GM21367 (cell line): ENCODE data around the gene CIBAR2.
"Not testable (repeated sequence)": the region's sequence is repeated elsewhere in the genome, so short reads cannot be mapped to it uniquely, and the experiment has no call there.

Experiments
- ATAC-seq: cut with Tn5 transposase; IDR thresholded peaks from one replicate; pipeline ENCODE4 v1.9.1; 2021; ENCODE audit not compliant: unreplicated experiment

Gene CIBAR2

DNA sequence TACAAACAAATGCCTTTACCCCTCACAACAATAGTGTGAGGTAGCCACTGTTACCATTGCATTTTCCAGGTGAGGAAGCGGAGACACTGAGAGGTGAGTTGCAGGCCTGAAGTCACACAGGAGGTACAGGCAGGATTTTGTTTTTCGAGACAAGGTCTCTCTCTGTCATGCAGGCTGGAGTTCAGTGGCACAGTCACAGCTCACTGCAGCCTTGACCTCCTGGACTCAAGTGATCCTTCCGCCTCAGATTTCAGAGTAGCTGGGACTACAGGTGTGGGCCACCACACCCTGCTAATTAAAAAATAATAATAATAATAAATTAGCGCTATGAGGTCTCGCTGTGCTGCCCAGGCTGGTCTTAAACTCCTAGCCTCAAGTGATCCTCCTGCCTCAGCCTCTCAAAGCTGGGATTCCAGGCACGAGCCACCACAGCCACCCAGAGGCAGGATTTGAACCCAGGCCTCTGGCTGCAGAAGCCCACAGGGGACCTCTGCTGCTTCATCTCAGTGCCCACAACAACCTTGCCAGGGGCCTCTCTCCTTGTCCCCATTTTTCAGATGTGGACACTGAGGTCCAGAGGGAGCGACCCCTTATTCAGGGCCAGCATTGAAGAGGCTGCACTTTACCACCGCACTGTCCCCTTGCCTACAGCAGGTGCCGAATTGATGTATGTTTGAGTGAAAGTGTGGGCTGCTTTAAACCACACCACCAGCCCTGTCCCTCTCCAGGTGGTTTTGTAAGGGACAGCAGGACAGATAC, 16.0 kb upstream of the CIBAR2 start:
- ATAC-seq = no peak

DNA sequence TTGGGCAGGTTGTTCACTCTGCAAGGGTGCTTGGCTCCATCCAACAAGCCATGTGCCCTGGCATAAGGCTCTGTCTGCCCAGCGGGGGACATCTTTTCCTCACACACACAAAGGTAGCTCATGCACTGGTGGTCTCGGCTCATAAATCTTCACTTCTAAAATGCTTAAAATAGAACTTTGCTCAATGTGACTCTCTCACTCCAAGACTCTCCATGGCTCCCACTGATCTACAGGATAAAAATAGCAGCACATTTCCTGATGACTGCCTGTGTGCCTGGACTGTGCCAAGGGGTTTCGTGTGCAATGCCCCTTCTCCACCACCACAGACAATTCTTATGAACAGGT, 15.1 kb upstream of the CIBAR2 start:
- no peak for ATAC-seq

DNA sequence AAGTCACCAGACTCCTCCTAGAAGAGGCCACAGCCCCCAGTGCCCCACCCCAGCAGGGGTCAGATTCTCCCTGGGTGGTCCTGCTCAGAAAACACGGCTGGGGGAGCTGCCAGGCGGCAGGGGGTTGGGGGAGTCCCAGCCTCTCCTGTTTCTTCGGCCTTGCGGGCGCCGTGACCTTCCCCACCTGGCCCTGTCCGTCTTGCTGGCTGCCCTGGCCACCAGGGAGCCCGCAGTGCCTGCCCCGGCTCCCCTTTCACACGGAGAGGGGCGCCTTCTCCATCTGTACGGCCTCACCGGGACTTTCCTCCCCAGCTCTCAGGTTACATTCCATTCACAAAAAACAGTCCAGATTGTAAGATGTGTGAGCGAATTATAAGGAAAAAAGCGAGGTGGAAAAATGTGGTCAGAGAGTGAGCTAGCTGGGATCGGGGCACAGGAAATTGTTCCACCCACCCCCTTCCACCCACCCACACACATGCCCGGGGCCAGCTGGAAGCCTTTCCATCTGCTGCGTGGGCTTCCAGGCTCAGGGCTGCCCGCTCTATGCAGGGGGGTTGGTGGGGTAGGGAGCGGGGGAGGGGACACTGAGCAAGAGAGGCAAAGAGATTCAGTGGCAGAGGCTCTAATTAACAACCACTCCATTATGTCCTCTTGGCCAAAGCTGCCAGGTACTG, 14.6 kb upstream of the CIBAR2 start:
- no peak for ATAC-seq

DNA sequence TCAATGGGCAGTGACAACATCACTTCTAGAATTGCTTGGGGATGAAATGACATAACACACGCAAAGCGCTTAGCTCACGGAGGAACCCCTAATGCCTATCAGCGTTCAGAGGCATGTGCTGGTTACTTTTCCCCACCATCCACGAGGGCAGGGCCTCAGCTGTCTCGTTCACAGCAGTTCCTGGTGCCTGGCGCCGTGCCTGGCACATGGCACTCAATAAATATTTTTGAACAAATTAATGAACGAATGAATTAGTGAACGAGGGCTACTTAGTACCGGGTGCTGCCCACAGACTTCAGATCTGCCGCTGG, 14.1 kb upstream of the CIBAR2 start:
- no peak for ATAC-seq

DNA sequence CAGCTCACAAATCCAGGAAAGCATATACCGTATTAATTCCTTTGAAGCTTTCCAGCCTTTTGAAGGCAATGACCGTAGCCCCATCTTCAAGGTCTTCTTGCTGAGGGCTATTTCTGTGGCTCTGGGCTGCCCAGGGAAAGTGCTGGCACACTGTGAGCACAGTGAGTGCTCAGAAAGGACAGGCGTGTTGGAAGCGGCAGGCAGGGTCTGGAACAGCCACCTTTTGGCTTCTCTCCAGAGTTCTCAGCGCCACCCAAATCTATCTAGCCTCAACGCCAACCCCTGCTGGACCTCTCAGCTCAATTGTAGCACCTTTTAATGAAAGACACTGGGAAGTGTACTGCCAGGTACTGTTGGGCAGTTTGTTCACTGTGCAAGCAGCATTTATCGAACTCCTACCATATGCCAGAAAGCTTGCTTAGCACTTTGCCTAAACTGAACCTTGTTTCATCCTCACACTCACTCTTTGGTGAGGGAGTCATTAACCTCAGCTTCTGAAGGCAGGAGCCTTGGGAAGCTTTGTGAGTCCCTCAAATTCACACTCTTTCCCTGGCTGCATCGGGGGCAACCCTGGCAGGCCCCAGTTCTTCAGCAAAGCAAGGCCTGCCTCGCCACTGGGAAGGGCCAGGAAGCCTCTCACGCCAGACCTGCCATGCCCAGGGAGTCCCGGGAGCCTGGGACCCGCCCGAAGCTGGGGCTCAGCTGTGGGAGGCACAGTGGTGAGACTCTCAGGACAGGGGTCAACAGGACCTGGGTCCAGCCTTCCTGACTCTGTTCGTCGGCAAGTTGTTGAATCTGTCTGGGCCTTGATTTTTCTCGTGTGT, 13.5 kb upstream of the CIBAR2 start:
- no peak for ATAC-seq

DNA sequence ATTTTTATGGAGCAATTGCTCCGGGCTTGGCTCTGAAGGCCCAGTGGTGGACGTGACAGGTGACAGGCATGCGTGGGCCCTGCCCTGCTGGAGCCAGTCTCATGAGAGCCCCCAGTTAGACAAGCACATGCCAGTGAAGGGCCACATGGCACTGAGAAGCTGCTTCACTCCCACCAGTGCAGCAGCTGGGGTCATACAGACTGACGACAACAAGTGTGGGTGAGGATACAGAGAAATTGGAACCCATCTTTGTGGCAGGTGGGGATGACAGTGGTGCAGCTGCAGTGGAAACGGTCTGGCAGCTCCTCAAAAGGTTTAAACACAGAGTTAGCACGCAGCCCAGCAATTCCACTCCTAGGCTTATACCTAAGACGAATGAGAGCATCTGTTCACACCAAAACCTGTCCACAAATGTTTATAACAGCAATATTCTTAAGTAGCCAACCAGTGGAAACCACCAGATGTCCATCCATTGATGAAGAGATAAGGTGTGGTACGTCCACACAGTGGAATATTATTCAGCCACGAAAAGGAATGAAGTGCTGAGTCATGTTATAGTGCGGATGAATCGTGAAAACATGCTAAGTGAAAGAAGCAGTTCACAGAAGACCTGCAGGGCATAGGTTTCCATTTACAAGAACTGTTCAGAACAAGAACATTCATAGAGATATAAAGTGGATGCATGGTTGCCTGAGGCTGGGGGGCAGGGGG, 12.5 kb upstream of the CIBAR2 start:
- no peak for ATAC-seq

DNA sequence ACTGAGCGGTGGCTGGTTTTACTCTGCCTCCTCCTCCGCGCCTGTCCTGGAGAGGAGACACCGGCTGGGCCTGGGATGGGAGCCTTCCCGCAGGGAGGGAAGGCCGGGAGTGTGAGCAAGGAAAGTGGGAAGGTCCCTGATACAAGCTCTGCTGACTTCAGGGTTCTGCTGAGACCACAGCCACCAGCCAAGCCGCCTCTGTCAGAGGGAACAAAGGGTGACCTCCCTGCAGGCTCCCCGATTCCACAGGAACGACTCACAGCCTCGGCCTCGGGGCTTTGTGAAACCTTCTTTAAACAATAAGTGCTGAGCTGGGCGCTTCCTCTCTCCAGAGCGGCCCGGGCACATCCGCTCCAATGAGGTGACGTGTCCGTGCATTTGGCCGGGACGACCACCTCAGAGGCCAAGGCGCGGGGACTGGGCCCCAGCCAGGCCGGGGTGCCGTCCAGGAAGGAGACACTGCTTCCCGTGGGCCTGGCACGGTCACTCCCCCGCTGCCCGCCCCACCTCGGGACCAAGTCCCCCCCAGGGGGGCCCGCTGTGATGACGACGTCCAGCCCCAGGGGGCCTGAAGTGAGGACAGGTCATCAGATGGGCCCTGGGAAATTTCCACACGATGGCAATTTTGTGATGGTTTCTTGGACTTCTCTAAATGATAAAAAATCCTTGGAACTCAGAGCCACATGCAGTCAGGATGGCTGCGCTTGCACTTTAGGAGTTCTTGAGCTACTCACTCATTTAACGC, 11.8 kb upstream of the CIBAR2 start:
- ATAC-seq = no peak

DNA sequence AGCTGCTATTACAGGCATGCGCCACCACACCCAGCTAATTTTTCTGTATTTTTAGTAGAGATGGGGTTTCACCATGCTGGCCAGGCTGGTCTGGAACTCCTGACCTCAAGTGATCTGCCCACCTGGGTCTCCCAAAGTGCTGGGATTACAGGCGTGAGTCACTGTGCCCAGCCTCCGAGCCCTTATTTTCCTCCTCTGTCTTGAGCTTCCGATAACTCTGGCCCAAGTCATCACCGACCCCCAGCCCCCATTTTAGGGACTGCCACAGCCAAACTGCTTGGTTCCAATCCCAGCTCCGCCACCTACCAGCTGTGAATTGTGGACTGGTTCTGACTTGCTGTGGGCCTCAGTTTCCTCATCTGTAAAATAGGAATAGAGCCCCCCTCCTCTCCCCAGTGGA, 11.2 kb upstream of the CIBAR2 start:
- ATAC-seq = not testable (repeated sequence)

DNA sequence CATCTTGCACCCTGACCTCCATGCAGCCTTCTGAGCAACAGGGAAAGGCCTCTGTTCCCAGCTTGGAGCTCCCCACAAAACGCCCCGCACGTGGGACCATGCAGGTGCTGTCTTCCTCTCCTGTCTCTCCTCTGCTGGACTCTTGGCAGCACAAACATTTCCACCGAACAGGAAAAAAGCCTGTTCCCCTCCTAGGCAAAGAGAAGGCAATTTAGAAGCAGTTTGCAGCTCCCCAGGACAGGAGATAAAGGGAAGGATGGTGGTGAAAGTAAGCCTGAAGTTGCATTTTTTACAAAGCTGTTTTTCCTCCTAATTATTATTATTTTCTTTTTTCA, 7.7 kb upstream of the CIBAR2 start:
- no peak for ATAC-seq

DNA sequence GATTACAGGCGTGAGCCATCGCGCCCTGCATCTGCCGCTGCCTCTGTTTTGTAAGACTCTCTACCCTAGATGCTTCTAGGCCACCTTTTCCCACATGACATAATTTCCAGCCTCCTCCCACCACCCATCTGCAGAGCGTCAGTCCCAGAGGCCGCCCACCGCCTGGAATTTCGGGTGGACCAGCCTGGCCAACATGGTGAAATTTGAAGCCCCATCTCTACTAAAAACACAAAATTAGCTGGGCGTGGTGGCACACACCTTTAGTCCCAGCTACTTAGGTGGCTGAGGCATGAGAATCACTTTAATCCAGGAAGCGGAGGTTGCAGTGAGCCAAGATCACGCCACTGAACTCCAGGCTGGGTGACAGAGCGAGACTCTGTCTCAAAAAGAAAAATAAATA, 5.1 kb upstream of the CIBAR2 start:
- ATAC-seq = no peak

DNA sequence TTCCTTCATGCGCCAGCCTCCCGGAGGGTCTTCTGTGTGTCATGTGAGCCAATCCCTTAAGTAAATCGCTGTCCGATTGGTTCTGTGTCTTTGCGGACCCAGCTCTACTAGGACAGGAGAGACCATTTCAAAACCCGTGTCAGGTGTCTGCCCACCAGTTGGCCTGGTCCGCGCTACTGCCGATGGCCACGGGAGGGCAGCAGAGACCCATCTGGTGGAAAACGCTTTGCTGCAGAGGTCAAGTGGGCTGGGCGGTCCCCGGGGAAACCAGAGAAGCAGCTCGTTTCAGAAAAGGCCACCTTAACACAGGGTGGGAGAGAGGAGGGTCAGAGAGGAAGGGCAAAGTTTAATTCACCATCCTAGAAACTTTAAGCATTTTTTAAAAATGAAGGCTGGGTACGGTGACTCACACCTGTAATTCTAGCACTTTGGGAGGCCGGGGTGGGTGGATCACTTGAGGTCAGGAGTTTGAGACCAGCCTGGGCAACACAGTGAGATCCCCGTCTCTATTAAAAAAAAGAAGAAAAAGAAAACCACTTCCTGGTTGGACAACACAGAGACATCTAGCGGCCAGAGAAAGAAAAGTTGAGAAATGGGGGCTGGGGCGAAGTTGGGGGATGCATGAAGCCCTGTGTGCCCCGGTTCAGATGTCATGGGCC, 2.8 kb upstream of the CIBAR2 start:
- no peak for ATAC-seq

DNA sequence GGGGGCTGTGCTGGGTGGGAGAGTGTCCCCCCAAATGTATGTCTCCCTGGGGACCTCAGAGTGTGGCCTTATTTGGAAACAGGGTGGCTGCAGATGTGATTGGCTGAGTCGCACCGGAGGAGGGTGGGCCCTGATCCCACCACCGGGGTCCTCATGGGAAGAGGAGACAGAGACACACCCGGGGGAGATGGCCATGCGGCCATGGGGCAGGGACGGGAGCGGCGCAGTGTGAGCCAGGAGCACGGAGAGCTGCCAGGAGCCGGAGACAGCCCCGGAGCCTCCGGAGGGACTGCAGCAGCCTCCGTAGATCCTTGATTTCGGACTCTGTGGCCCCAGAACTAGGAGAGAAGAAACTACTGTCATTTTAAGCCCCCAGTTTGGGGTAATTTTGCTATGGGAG, 1.6 kb upstream of the CIBAR2 start:
- no peak for ATAC-seq

DNA sequence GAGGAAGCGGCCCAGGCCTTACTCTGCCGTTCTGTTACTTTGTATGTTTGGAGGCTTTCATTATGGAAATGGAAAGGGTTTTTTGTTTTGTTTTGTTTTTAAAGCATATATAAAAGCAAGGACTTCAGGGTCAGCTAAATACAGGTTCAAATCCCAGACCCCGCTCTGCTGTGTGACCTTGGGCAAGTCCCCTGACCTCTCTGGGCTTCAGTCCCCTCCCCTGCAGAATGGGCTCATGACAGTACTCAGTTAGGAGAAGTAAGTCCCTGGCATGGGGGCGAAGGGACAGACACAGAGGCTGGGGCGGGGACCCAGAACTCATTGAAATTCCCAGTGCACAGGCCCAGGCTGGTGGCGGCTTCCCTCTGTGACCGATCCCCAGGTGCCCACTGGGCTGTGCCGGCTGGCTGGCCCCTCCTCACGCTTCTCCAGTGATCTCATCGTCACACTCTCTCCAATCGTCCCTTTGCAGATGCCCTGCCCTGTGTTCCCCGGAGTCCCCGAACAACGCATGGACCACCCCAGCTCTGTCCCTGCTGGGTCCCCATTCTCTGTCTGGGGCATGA, 979 bp upstream of the CIBAR2 start:
- ATAC-seq = no peak

DNA sequence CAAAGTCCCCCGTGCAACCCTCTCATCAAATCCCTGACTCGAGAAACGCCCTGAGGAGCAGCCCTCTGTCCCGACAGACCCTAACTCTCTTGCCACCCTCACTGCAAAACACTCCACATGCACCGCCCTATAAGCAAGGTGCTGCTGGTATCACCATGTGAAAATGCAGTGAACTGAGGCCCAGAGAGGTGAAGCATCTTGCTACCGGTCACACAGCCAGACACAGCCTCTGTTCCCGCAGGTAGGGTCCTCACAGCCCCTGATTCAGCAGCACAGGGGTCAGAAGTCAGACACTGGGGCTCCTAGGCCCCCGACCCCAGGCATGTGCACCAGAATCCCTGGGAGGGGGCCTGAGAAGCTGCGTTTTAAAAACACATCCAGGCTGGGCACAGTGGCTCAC, 1.1 kb downstream of the CIBAR2 start:
- ATAC-seq = no peak

DNA sequence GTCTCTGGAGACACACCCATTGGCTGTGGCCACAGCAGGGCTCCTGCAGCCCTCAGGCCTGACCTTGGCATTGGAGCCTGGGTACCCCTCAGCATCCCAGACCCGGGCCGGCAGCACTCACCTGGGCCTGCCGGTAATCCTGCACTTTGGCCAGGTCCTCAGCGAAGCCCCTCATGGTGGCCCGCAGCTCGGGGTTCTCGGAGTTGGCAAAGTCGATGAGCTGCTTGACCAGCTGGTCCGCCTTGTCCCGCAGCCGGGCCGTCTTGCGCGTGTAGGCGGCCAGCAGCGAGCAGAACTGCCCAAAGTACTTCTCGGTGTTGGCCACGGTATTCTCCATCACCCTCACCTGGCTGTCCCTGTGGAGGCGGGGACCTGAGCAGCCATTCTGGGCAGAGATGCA, 2.2 kb downstream of the CIBAR2 start:
- no peak for ATAC-seq

DNA sequence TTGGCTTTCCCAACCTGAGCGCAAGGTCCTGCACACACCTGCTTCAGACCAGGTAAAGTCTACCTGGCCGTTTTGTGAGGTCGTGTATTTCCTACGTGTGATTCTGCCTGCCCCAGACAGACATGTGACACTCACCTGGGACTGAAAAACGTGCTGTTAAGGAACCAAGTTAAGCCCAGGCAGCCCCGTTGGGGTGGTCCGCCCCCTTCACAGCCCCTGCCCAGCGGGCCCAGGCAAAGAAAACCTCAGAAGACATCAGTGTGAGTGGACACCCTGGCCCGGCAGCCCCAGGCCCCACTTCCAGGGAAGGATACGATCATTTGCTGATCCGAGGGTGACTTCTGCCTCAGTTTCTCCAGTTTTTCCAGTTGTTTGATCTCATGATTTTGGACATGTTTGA, 4.7 kb downstream of the CIBAR2 start:
- no peak for ATAC-seq

DNA sequence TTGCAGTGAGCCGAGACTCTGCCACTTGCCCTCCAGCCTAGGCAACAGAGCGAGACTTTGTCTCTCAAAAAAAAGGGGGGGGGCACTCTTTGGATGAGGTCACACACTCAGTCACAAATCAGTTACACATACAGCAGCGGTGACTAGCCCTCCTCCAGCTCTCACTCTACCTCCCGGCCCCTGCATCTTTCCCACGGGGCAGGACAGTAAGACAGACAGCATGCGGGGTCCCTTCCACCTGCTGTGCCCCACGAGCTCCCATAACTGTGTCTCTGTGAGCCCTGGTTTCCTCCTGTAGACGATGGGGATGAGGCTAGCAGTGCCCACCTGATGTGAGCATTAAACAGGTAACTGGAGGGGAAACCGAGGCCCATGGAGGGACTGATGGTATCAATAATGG, 5.2 kb downstream of the CIBAR2 start:
- ATAC-seq = no peak

DNA sequence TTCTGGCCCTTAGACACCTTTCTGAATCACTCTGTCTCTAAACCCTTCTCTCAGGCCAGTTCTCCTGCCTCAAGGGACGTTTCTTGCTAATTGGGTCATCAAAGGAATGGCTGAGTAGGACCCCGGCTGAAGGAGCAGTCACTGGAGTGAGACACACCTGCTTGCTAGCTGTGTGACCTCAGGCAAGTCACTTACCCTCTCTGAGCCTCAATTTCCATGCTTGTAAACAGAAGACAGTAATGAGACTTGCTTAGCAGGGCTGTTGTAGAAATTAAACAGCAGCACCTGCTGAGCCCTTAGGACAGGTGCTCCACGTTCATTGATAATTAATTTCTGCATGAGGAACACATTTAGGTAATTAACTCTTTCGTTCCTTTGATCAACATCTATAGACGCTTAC, 6.8 kb downstream of the CIBAR2 start:
- no peak for ATAC-seq

DNA sequence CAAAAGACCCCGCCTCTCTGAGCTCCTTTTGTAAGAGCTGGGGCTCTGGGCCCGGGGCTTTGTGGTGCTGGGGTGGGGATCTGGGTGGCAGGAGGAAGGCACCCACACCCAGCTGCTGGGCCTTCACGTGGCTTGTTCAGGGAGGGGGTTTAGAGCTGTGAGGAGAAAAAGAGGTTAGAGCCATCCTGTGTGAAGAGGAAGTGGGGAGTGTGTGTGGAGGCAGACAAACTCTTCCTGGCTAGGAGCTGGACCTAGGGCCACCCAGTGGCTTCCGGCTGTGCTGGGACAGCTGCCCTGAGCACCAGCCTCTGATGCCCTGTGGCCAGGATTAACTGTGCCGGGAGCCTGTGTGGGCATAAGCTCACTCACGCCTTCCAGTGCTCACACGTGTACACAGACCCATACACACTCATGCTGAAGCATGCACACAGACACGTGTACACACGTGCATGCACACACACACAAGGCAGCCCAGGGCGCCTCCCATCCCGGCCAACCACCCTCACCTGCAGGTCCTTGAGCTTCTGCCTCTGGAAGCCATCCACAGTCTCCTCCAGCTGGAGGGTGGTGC, 7.4 kb downstream of the CIBAR2 start:
- ATAC-seq = no peak

DNA sequence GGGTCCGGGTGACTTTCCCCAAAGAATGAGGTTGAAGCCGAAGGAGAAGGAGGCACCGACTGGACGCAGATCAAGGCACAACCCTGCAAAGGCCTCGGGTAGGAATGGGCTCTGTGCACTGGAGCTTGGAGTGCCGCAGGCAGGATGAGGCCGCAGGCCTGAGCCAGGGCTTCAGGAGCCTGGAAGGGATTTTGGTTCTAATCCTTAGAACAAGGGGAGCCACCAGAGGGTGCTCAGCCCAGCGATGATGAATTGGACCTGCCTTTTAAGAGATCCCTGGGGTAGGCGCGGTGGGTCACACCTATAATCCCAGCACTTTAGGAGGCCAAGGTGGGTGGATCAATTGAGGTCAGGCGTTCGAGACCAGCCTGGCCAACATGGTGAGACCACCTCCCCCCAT, 8.1 kb downstream of the CIBAR2 start:
- ATAC-seq = no peak
